BLaER1 treated with 17β-estradiol and CSF1 and Interleukin-3, amounts not matched to agents 10 nM and 100 nM (cell line): ENCODE results near the gene CASTOR2.
"Not testable (repeated sequence)": the region's sequence is repeated elsewhere in the genome, so short reads cannot be mapped to it uniquely, and the experiment has no call there.

Source experiments
- H3K27ac ChIP-seq, 11 experiments: shearing (Covaris generic); formaldehyde crosslinking; 2 replicates each; pipeline ENCODE4 v1.8.1; 2022
- H3K27me3 ChIP-seq, 11 experiments: shearing (Covaris generic); formaldehyde crosslinking; 2 replicates each; pipeline ENCODE4 v1.8.1; 2022
- H3K36me3 ChIP-seq, 11 experiments: shearing (Covaris generic); formaldehyde crosslinking; 2 replicates each; pipeline ENCODE4 v1.8.1; 2022
- H3K4me1 ChIP-seq, 10 experiments: shearing (Covaris generic); formaldehyde crosslinking; 2 replicates each; pipeline ENCODE4 v1.8.1; 2022
- H3K4me2 ChIP-seq, 11 experiments: shearing (Covaris generic); formaldehyde crosslinking; 2 replicates each; pipeline ENCODE4 v1.8.1; 2022
- H3K4me3 ChIP-seq, 10 experiments: shearing (Covaris generic); formaldehyde crosslinking; 2 replicates each; pipeline ENCODE4 v1.8.1; 2022
- H3K9ac ChIP-seq, 11 experiments: shearing (Covaris generic); formaldehyde crosslinking; 2 replicates each; pipeline ENCODE4 v1.8.1; 2022
- H3K9me3 ChIP-seq, 11 experiments: shearing (Covaris generic); formaldehyde crosslinking; replicated peaks in 1 of 11; 2 replicates each; pipeline ENCODE4 v1.8.1; 2022
- H4K20me1 ChIP-seq, 11 experiments: shearing (Covaris generic); formaldehyde crosslinking; 2 replicates each; pipeline ENCODE4 v1.8.1; 2022
- Cebpa-rat ChIP-seq, 11 experiments: shearing (Covaris generic); IDR thresholded peaks; 2 replicates each; pipeline ENCODE4 v1.8.1; 2022

Gene CASTOR2

GRCh38 chr7:75072981-75073283, 108.4 kb downstream of the CASTOR2 start:
- no peak for TF ChIP-seq Cebpa-rat (IDR thresholded peaks at IDR 0.05)
- Histone ChIP-seq H3K4me1 (peaks cover 8 to 21% (median 11%) of the 10 kb centered on the region in 10 experiments), H3K4me3 (peak overlapping the region; percentile 76 to 99 (median 90)), H3K4me2 (peak overlapping the region; percentile 84 to 99 (median 95)), H3K27me3 (no peaks in the 10 kb centered on the region), H3K9me3 (no peaks in the 10 kb centered on the region), H4K20me1 (no peaks in the 10 kb centered on the region), H3K27ac (peak overlapping the region; percentile 91 to 97 (median 95)), H3K9ac (peak overlapping the region; percentile 93 to 99 (median 97)), H3K36me3 (peaks cover 32 to 39% (median 37%) of the 10 kb centered on the region in 11 experiments)

GRCh38 chr7:75074262-75074641, 109.7 kb downstream of the CASTOR2 start:
- Histone ChIP-seq H3K9ac (peak overlapping the region; percentile 93 to 99 (median 97); a peak in 20 of 22 replicates), H3K27ac (peak overlapping the region in 9 of 11 experiments; percentile 91 to 97 (median 95); a peak in 16 of 22 replicates), H3K36me3 (peaks cover 19 to 26% (median 24%) of the 10 kb centered on the region in 11 experiments), H3K4me2 (peak overlapping the region; percentile 75 to 99 (median 89)), H3K4me3 (peak overlapping the region; percentile 76 to 99 (median 90)), H3K4me1 (peaks cover 8 to 21% (median 12%) of the 10 kb centered on the region in 10 experiments)
- H3K9me3 ChIP-seq, H4K20me1 ChIP-seq, H3K27me3 ChIP-seq: not testable (repeated sequence)
